WI38 (cell line): ENCODE measurements around the gene TREM1.
"Not testable (repeated sequence)": the region's sequence is repeated elsewhere in the genome, so short reads cannot be mapped to it uniquely, and the experiment has no call there.

Experiments
- H3K4me3 ChIP-seq: 2 replicates; pipeline ENCODE4 v1.5.1; 2011; ENCODE audit warnings: low read depth, mild to moderate bottlenecking, control low read depth, low read length
- CTCF ChIP-seq: IDR thresholded peaks from 2 replicates; pipeline ENCODE4 v1.5.1; 2012; ENCODE audit warnings: low read depth, mild to moderate bottlenecking, control low read depth, low read length

Gene TREM1

DNA sequence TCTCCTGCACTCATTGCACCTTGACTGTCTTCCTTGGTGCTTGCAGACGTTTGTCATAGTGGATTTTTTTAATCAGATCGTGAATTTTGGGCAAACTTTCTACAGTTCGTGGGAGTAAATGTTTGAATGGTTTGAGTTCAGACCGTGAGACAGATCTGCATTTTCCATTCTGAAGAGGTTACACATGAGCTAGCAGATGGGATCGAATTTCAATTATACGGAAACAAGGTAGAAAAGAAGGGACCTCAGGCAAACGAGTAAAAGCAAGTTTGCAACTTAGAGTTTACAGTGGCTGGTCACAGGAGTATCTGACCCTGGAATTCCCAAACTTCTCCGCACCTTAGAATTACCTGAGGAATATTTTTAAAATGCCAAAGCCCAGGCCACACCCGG lies 31.8 kb upstream of the TREM1 start:
- no peak for TF ChIP-seq CTCF
- H3K4me3 ChIP-seq = peak overlapping the region; percentile 41

DNA sequence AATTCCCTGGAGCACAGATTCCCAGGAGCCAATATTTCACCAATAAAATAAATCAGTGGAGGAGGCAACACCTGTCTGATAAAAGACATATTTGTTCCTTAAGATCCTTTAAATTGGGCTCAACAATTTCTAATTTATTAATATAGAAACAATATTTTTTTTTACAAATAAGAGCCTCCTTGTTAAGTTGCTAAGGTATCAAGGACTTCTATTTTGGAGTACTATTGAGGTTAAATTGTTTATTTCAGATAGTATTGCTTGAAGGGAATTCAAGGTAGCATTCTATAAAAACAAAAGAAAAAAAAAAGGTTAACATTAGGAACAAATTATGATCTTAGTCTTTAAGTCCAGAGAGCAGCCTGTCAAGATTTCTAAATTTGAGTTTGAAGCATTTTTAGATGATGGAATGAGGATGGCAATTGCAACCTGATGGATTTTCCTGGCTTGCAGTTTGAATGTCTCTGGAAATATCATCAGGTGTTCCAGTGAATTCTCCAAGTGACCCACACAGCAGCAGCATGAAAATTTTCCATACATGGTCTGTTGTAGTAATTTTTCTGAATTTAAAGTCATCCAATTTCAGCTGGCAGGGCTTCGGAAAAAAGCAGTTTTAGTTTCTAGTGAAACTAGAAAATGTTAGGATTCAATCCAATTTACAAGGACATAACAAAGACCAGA lies 29.6 kb upstream of the TREM1 start:
- no peak overlapping the region for H3K4me3 ChIP-seq
- no peak for TF ChIP-seq CTCF

- TF ChIP-seq CTCF = no peak
- no peak overlapping the region for H3K4me3 ChIP-seq
These were observed 28.7 kb upstream of the TREM1 start for GRCh38 chr6:41315203-41315602.

DNA sequence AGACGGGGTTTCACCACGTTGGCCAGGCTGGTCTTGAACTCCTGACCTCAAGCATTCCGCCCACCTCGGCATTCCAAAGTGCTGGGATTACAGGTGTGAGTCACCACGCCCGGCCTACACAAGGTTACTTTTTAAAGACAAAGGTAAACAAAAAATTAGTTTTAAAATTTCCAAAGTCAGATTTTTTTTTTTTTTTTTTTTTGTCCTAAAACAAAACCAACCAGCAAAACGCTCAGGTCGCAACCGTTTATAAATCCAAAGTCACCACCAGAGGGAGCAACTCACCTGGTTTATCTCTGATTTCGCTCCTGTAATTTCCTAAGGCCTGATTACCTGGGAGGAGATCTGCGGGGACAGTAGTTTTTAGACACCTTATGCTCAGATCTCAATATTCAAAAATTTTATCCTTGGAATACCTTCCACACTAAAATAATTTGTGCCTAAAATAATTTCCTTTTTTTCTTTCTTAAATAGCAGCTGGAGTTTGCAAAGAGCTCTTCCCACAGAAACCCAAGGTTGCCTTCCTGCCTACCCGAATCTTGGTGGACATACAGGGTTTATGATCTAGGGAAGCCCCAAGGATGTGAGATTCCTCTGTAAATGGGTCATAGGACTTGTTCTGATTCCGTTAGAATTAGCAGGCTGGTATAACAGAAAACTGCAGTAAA lies 19.8 kb upstream of the TREM1 start:
- TF ChIP-seq CTCF = peak; percentile 58

DNA sequence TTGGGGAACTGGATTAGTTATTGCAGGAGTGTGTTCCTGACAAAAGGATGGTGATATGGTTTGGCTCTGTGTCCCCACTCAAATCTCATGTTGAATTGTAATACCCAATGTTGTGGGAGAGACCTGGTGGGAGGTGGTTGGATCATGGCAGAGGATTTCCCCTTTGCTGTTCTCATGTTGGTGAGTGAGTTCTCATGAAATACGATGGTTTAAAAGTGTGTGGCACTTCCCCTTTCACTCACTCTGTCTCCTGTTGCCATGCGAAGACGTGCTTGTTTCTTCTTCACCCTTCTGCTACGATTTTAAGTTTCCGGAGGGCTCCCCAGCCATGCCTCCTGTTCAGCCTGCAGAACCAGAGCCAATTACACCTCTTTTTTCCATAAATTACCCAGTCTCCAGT lies 16.2 kb upstream of the TREM1 start:
- TF ChIP-seq CTCF = no peak
- no peak overlapping the region for H3K4me3 ChIP-seq

More for the DNA sequence above, 19.8 kb upstream of the TREM1 start:
- no peak overlapping the region for H3K4me3 ChIP-seq

GRCh38 chr6:41298785-41299502 lies 12.5 kb upstream of the TREM1 start:
- H3K4me3 ChIP-seq = no peak overlapping the region

DNA sequence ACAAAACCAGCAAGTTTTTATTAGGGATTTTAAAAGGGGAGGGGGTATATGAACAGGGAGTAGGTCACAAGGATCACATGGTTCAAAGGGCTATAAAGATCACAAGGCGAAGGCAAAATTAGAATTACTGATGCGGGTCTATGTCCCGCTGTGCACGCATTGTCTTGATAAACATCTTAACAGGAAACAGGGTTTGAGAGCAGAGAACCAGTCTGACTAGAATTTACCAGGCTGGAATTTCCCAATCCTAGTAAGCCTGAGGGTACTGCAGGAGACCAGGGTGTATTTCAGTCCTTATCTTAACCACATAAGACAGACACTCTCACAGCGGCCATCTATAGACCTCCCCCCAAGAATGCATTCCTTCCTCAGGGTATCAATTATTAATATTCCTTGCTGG lies 10.8 kb upstream of the TREM1 start:
- H3K4me3 ChIP-seq = not testable (repeated sequence)

More at GRCh38 chr6:41298785-41299502, 12.5 kb upstream of the TREM1 start:
- no peak for TF ChIP-seq CTCF
